HG03066 (cell line): Measurements from ENCODE around the gene ZNF587.
"Not testable (repeated sequence)": the region's sequence is repeated elsewhere in the genome, so short reads cannot be mapped to it uniquely, and the experiment has no call there.

Source experiments
- ATAC-seq: cut with Tn5 transposase; IDR thresholded peaks from one replicate; pipeline ENCODE4 v1.9.1; 2021; ENCODE audit warnings: low read depth; ENCODE audit not compliant: unreplicated experiment

Gene ZNF587

GRCh38 chr19:57849666-57850473 lies at the start of gene ZNF587:
ZNF587 (plus strand) TSS chr19:57849859; CDS start chr19:57850039, 180 bp downstream.
- peak; percentile 96 for ATAC-seq

- ATAC-seq: no peak
Observed at GRCh38 chr19:57800696-57801095, 49.0 kb upstream of the ZNF587 start.

GRCh38 chr19:57802269-57802668 lies 47.4 kb upstream of the ZNF587 start:
- no peak for ATAC-seq

- no peak for ATAC-seq
Observed at GRCh38 chr19:57803265-57803593, 46.4 kb upstream of the ZNF587 start.

GRCh38 chr19:57803594-57804325 lies 45.9 kb upstream of the ZNF587 start:
- no peak for ATAC-seq

GRCh38 chr19:57807541-57807940 lies 42.1 kb upstream of the ZNF587 start:
- ATAC-seq: no peak

GRCh38 chr19:57810410-57811295 lies 39.0 kb upstream of the ZNF587 start:
- not testable (repeated sequence) for ATAC-seq

GRCh38 chr19:57812226-57812625 lies 37.4 kb upstream of the ZNF587 start:
- no peak for ATAC-seq

GRCh38 chr19:57812975-57813820 lies 36.5 kb upstream of the ZNF587 start:
- not testable (repeated sequence) for ATAC-seq

GRCh38 chr19:57813919-57814504 lies 35.6 kb upstream of the ZNF587 start:
- no peak for ATAC-seq

- peak; percentile 55 for ATAC-seq
Observed at GRCh38 chr19:57814505-57815246, 35.0 kb upstream of the ZNF587 start, which contains the start of gene ZNF552. ZNF552 (minus strand) TSS chr19:57814913; CDS start chr19:57814743, 170 bp downstream.

GRCh38 chr19:57815247-57816075 lies 34.2 kb upstream of the ZNF587 start:
- no peak for ATAC-seq

GRCh38 chr19:57816652-57817051 lies 33.0 kb upstream of the ZNF587 start:
- ATAC-seq: no peak

GRCh38 chr19:57817976-57818375 lies 31.7 kb upstream of the ZNF587 start:
- no peak for ATAC-seq

- ATAC-seq: no peak
Observed at GRCh38 chr19:57818378-57818777, 31.3 kb upstream of the ZNF587 start.

- ATAC-seq: peak; percentile 88
Observed at GRCh38 chr19:57819475-57820148, 30.0 kb upstream of the ZNF587 start.

- ATAC-seq: no peak
Observed at GRCh38 chr19:57820599-57820998, 29.1 kb upstream of the ZNF587 start.
